Measurements from ENCODE around the gene DDAH1.

Gene DDAH1

DNA sequence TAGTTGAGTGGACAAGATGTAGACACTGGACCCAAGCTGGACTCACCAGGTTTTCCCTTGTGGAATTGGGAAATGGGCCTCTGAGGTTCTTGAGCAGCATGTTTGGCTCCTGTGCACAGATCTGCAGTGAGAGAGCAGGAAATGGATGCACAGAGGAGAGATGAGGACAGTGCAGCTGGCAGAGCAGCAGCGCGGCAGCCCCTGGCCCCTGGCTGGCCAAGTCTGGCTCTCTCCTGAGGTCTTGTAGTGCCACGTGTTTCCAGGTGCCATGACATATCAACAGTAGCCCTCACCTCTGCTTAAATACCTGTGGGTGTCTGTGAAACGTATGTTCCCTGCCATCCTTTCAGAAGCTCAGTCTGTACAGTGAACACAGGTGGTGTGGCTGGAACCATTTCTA, 169.3 kb downstream of the DDAH1 start:
- DNase-seq = no peak

- no peak for DNase-seq
These were observed 169.9 kb downstream of the DDAH1 start for GRCh38 chr1:85295006-85295431.

DNA sequence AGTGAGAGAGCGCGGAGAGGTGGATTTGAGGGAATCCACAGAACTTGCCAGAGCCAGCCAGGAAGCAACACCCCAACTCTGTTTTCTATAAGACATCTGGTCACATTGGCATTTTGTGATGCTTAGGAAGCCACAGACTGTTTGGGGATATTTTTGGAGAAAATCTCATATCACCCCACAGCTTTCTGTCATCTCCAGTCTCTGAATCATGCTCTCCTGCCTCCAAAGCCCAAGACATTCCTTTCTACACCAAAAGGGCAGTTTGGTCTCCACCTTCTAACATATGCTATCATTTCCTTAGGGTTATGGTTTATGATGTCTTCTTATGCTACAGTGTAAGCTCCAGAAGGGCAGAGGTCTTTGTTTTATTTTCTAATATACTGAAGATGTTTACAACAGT, 174.1 kb downstream of the DDAH1 start:
- no peak for DNase-seq

- no peak for DNase-seq
These were observed 175.1 kb downstream of the DDAH1 start for GRCh38 chr1:85289848-85290335.

- DNase-seq = peak; percentile 55 to 89
These were observed 175.6 kb downstream of the DDAH1 start for GRCh38 chr1:85289207-85289847.

- no peak for DNase-seq
These were observed 180.8 kb downstream of the DDAH1 start for GRCh38 chr1:85284202-85284601.

GRCh38 chr1:85283475-85284199, 181.3 kb downstream of the DDAH1 start:
- DNase-seq = no peak

GRCh38 chr1:85282424-85282823, 182.5 kb downstream of the DDAH1 start:
- DNase-seq = peak in 1 of 2 experiments; percentile 32

DNA sequence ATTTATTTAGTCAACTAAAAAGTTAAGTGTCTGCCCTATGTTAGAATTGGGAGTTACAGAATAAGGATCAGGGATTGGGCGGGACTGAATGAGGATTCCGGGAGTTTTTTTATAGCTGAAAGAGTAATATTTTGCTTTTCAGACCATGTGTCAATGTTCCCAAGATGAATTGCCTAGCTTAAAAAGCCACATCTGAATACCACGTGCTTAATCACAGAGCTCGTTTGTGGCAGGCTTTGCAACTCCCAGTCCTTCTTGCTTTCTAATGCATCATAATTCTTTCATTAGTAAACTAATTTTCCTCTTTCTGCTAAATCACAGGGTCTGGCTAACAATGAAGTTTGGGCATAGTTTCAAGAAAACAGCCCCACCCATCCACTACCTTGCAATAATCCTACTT, 184.3 kb downstream of the DDAH1 start:
- DNase-seq = no peak

DNA sequence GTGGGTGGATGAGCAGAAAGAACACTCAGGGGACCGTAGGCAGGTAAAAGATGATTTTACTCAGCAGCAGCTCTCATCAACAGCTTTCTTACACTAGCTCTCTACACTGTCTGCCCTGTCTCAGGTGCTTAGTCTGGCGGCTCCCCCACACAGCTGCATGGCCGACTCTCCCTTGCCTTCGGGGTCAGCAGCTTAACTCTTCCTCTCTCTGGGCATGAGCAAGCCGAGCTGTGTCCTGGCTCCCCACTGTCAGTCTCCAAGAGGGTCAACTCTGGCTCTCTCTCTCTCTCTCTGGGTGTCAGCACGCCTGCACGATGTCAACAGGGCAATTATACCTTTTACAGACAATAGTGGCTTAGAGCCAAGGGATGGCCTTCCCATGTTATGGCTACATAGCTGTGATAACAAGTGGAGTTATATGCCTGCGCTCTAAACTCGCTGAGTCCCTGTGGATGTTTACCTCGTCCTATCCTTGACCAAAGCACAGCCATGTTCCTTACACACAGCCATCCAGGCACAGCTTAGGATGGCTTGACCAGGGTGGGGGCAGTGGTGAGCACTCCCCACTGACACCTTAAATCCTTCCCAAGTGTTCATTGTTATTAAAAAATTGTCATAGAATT, 185.4 kb downstream of the DDAH1 start:
- DNase-seq = no peak

- DNase-seq = peak; percentile 76 to 94
These were observed 186.1 kb downstream of the DDAH1 start for GRCh38 chr1:85278853-85279314.

DNA sequence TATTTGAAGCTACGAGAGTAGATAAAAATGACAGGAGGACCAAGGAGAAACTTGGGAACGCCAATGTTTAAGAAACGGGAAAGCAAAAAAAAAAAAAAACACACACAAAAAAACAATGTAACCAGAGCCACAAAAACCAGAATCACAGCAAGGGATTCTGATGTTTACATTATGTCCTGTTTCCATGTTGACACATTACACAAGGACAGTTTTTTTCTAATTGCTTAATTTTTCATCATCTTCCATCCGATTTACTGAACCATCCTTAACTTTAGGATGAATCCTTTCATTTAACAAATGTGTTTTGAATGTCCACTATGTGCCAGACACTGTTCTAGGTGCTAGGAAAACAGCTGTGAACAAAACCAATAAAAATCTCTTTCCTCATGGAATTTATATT, 187.2 kb downstream of the DDAH1 start:
- no peak for DNase-seq

GRCh38 chr1:85276978-85277639, 187.8 kb downstream of the DDAH1 start:
- DNase-seq = no peak

GRCh38 chr1:85276215-85276977, 188.6 kb downstream of the DDAH1 start, which contains the start of gene BCL10:
TSS of gene BCL10 (minus strand) at chr1:85276632. CDS start at chr1:85276352, 280 bp downstream.
- peak; percentile 95 to 97 for DNase-seq

GRCh38 chr1:85275701-85276214, 189.2 kb downstream of the DDAH1 start:
- no peak for DNase-seq

DNA sequence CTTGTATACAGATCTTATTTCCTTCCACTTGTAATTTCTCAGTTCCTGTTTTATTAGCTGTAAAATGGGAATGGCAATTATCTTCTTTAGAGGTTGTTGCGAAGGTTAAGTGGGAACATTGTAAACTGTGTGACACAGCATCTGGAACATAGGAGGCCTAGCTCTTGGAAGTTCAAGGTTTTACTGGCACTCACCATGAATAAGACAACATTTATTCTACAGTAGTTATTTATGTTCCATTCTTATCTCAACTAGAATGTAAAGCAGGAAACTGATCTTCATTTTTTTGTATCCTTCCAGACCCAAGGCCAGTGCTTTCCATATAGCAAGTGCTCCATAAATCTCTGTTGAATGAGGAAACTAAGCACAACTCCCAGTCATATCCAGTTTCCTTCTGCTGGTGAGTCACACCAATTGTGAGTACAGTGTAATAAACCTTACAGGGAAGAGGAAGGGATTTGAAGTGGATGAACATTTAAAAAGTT, 189.9 kb downstream of the DDAH1 start:
- DNase-seq = peak in 1 of 2 experiments; percentile 23

DNA sequence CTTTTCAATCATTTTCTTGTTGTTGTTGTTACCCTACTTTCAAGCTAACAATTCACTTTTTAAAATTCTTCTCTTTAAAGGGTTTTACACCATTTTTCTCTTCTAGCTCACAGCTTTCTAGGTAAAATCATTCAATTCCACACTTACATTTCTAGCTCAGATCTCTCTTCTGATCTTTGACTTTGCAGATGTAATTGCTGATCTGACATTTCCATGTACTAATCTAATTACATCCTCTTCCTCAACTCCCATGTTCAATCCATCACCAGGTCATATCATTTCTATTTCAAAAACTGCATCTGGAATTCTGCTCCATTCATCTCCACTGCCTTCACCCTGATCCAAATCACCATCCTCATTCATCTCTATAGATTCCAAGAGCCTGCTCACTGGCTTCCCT, 191.6 kb downstream of the DDAH1 start:
- DNase-seq = no peak

DNA sequence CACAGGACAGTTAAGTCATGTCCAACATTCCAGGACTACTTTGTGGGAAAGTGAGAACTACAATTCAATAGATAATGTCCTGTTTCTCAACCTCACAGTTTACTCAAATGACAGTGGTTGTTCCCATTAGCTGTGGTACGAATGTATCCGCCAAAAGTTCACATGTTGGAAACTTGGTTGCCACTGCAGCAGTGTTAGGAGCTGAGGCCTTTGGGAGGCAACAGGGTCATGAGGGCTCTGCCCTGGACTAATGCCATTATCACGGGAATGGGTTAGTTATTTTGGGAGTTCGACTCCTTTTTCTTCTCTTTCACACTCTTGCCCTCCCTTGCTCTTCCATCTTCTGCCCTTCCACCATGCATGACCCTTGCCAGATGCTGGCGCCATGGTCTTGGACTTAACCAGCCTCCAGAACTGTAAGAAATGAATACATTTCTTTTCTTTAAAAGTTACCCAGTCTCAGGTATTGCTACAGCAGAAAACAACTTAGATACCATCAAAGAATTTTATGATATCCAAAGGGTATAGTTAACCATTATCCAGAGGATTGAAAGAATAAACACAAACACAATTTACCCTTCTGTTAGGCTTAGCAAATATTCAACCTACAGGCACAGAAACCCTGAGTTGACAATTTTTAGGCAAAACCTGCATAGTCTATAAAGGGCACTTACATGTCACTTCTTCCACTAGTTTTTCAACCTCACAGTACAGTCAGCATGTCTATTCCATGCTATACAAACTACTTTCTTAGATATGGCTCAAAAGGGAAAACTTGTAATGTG, 196.0 kb downstream of the DDAH1 start:
- DNase-seq = no peak

Data from SW 1271 (cell line).